GM19395 (cell line): ENCODE measurements around the gene NPBWR2.
"Not testable (repeated sequence)": the region's sequence is repeated elsewhere in the genome, so short reads cannot be mapped to it uniquely, and the experiment has no call there.

Source experiments
- ATAC-seq: cut with Tn5 transposase; IDR thresholded peaks from one replicate; pipeline ENCODE4 v1.9.1; 2021; ENCODE audit warnings: mild to moderate bottlenecking, moderate library complexity; ENCODE audit not compliant: unreplicated experiment

Gene NPBWR2

GRCh38 chr20:64144144-64144912 lies 37.0 kb upstream of the NPBWR2 start:
- ATAC-seq: no peak

- no peak for ATAC-seq
Measured at GRCh38 chr20:64143018-64143801, 35.8 kb upstream of the NPBWR2 start.

GRCh38 chr20:64142590-64142989 lies 35.2 kb upstream of the NPBWR2 start:
- ATAC-seq: no peak

- no peak for ATAC-seq
Measured at GRCh38 chr20:64140956-64141355, 33.6 kb upstream of the NPBWR2 start.

GRCh38 chr20:64140061-64140931 lies 32.9 kb upstream of the NPBWR2 start:
- ATAC-seq: no peak

DNA sequence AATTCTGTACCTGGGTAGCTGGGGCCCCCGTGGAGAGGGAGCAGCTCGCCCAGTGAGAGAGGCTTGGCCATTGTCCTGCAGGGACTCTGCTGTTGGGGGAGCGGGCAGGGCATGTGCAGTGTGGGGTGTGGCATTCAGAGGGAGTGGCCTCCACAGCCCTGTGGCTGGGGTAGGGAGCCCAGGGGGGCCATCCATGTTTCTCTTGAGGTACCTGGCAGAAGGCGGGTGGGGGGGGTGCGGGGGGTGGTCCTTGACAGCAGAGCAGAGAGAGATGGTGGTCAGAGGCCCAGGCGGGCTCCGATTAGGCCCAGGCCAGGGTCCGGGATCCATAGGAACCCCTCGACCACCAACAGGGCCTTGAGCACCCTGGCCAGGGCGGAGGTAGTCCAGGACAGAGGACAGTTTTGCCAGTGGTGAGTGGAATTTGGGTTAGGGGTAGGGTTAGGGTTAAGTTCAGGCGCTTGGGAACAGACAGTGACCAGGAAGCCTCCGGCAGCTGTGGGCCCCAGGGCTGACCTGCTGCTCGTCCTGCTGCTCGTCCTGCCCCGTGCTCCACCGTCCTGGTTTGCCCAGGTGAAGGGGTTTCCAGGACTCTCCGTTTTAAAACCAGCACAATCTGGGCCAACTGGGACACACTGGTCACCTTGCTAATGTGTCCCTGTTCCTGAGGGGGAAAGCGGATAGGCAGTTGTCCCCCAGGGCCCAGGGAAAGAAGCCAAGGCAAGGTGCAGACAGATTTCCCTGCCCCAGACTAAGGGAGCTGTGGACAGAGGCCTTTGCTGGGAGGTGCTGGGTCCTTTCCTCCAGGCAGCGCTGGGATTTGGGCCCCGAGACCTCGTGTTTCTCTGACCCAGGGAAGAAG lies 32.1 kb upstream of the NPBWR2 start:
- no peak for ATAC-seq

- ATAC-seq: no peak
Measured at GRCh38 chr20:64138276-64138815, 31.0 kb upstream of the NPBWR2 start.

DNA sequence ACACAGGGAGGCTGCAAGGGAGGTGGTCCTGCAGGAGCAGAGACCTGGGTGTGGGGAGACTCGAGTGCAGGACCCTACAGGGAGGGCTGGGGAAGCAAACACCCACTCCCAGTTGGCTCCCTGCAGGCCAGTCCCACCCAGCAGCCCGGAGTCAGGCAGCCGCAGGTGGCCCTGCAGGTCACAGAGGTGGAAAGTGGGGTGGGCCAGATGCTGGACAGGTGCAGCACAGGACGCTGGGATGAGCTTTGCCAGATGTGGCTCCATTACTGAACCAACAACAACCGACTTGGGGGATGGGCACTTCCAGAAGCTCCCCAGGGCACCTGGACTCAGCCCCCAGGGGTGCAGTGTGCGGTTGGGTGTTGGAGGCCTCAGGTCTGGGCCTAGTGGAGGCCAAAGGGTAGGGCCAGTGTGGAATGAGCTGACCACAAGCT lies 30.2 kb upstream of the NPBWR2 start:
- no peak for ATAC-seq

GRCh38 chr20:64136004-64136710 lies 28.8 kb upstream of the NPBWR2 start:
- ATAC-seq: no peak

DNA sequence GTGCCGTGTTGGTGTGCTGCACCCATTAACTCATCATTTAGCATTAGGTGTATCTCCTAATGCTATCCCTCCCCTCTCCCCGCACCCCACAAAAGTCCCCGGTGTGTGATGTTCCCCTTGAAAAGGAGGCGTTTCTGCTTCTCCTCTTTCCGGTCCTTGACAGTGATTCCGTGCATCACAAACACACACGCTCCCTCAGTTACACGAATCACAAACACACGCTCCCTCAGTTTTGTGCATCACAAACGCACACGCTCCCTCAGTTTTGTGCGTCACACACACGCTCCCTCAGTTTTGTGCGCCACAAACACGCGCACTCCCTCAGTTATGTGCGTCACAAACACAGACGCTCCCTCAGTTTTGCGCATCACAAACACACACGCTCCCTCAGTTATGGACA lies 27.4 kb upstream of the NPBWR2 start:
- ATAC-seq: not testable (repeated sequence)

DNA sequence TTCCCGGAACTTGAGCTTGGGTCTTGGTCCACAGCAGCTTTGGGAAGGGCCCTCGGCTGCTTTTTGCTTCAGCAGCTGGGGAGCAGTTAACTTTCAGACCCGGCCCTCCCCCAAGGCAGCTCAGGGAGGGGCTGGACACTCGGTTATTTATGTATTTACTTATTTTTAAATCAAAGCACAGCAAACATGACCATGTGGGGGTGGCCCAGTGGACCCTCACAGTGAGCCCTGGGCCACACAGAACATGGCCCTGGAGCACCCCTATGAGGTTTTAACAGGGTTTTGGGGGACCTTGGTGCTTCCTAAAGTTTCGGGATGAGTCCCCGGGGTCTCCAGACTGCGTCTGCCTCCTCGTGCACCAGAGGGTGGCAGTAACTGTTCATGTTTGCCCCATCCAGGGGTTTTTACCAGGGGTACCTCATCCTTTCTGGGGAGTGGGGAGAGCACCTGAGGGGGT lies 26.6 kb upstream of the NPBWR2 start:
- ATAC-seq: no peak

- no peak for ATAC-seq
Measured at GRCh38 chr20:64131406-64131805, 24.0 kb upstream of the NPBWR2 start.

- ATAC-seq: no peak
Measured at GRCh38 chr20:64130876-64131275, 23.5 kb upstream of the NPBWR2 start.

- ATAC-seq: no peak
Measured at GRCh38 chr20:64130271-64130670, 22.9 kb upstream of the NPBWR2 start.

DNA sequence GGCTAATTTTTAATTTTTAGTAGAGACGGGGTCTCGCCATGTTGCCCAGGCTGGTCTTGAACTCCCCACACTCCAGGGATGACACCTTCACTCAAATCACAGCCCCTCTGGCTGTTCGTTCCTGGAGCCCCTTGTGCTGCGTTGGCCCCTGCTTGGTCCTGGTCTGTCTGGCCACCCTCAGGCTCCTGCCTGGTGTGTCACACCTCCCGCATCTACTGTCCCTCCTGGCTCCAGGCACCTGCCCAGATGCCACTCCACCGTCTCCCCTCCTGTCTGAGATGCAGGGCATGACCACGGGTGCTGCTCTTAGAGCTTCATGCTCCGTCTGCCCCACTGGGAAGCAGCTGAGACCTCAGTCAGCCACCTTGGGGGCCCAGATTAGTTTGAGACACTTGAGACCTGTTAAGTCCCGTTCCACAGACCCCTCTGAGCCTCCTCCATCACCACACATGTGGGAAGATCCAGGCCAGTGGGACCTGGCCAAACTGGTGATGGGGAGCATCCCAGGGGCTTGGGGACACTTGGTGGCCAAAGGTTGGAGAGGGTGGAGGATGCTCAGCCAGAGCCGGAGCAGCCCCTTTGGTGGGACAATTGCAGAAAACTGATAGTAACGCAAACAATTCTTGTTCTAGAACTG lies 21.9 kb upstream of the NPBWR2 start:
- no peak for ATAC-seq

- ATAC-seq: not testable (repeated sequence)
Measured at GRCh38 chr20:64123517-64123916, 16.2 kb upstream of the NPBWR2 start.

DNA sequence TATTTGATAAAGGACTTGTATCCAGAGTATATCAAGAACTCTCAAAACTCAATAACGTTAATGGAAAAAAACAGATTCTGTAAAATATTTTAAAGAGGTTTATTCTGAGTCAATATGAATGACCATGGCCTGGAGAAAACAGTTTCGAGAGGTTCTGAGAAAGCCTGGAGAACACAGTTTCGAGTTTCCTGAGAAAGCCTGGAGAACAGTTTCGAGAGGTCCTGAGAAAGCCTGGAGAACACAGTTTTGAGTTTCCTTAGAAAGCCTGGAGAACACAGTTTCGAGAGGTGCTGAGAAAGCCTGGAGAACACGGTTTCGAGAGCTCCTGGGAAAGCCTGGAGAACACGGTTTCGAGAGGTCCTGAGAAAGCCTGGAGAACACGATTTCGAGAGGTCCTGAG lies 15.6 kb upstream of the NPBWR2 start:
- not testable (repeated sequence) for ATAC-seq

GRCh38 chr20:64121586-64121985 lies 14.2 kb upstream of the NPBWR2 start:
- ATAC-seq: no peak
